Fibroblast of villous mesenchyme (primary cell): ENCODE measurements around the gene TNIK. TPM values are rescaled to one million over a fixed set of nuclear protein-coding genes. Genes with fewer than 3 reads are reported as not detected.

Experiments
- DNase-seq: peaks from one replicate; pipeline ENCODE4 v3.0.0-alpha.2; 2010; ENCODE audit warnings: low read depth
- H3K4me3 ChIP-seq: 2 replicates; pipeline ENCODE4 v1.5.1; 2011; ENCODE audit warnings: low read depth, mild to moderate bottlenecking, low read length
- total RNA-seq: library from RNA; depleted of rRNA; stranded (reverse); fragments of >200 nt; gene quantifications from 2 replicates; pipeline ENCODE4 v1.2.3, GENCODE V29; 2012
- TF ChIP-seq, protein P1 (sequence below): IDR thresholded peaks from 2 replicates; pipeline ENCODE4 v1.5.1; 2012; ENCODE audit warnings: low read depth, mild to moderate bottlenecking, low read length; ENCODE audit not compliant: insufficient read depth

The TNIK gene
- total RNA-seq, 1 donor, result 5.2 TPM

DNA sequence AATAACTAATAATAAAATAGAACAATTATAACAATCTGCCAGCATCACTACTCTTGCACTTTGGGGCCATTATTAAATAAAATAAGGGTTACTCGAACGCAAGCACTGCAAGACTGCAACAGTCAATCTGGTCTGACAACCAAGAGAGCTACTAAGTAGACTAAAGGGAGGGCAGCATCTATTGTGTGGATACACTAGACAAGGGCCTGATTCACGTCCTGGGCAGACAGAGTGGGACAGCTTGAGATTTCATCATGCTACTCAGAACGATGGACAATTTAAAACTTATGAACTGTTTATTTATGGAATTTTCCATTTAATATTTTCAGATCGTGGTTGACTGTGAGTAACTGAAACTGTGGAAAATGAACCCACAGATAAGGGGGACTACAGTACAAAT lies 39.5 kb downstream of the TNIK start:
- DNase-seq, result peak; percentile 28
- H3K4me3 ChIP-seq, result no peak overlapping the region
- TF ChIP-seq, protein P1, sequence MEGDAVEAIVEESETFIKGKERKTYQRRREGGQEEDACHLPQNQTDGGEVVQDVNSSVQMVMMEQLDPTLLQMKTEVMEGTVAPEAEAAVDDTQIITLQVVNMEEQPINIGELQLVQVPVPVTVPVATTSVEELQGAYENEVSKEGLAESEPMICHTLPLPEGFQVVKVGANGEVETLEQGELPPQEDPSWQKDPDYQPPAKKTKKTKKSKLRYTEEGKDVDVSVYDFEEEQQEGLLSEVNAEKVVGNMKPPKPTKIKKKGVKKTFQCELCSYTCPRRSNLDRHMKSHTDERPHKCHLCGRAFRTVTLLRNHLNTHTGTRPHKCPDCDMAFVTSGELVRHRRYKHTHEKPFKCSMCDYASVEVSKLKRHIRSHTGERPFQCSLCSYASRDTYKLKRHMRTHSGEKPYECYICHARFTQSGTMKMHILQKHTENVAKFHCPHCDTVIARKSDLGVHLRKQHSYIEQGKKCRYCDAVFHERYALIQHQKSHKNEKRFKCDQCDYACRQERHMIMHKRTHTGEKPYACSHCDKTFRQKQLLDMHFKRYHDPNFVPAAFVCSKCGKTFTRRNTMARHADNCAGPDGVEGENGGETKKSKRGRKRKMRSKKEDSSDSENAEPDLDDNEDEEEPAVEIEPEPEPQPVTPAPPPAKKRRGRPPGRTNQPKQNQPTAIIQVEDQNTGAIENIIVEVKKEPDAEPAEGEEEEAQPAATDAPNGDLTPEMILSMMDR, result no peak

DNA sequence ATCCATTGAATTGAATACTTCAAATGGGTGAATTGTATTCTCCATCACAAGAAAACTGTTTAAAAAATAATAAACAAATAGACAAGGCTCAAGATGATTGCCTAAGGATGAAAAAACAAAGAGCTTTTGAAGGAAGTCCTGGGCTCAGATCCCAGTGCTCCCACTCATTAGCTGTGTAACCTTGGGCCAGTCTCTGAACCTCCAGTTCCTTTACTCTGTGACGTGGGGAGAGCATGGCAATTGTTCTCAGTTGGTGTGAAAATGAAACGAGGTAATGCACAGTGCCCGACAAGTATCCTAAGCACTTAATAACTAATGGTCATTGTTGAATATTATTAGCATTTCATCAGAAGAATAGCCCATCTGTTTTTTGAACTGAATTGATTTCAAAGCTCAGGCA lies 40.7 kb downstream of the TNIK start:
- DNase-seq, result no peak
- TF ChIP-seq, protein P1, result no peak
- H3K4me3 ChIP-seq, result no peak overlapping the region

DNA sequence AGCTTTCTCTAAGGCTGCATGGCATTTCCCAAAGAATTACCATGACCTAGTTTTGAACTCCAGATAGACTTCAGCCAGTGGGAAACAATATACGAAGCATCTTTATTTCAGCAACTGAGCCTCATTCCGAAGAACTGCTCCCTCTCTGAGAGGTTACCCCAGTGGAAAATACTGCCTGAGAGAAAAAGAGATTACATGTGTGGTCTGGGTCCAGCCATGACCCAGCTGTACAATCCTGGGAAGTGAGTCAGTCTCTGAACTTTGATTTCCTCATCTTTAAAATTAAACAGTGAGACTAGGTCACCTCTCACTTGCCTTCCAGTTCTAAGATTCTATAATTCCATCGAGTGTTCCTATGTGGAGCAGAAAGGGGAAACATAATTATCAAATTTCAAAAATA lies 42.4 kb downstream of the TNIK start:
- H3K4me3 ChIP-seq, result no peak overlapping the region
- TF ChIP-seq, protein P1, result no peak
- DNase-seq, result peak; percentile 94

DNA sequence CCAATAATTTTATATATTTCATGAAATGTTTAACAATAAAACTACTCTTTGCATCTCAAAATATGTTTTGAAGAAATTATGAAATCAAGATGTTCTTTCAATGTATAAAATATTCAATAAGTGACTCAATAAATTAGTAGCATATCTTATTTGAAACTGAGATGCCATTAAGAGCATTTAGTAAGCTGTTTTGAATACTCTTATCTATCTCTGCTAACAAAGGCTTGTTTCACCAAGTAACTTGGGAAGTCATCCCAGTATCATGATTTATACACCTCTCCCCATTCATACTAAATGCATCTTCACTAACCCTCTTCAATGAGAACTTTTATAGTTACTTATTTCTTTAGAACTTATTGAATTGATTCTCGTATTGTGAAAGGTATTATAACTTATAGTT lies 43.1 kb downstream of the TNIK start:
- TF ChIP-seq, protein P1, result no peak
- no peak for DNase-seq
- no peak overlapping the region for H3K4me3 ChIP-seq

DNA sequence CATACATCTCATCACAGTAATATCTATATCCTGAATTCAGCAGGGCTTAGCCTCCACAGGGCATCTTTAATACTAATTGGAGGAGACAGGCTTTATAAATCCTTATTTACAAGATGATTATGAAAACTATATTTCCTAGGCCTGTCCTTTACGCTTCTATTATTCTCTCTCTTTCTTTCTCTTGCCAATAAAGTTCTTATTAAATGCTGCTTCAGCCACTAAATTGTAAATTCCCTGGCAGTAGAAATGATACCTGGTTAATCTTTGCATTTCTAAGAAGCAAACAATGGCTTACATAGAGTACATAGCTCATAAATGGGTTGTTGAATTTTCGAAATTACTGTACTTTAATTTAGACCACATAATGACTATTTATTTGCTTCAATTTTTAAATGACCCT lies 43.5 kb downstream of the TNIK start:
- DNase-seq, result no peak
- no peak overlapping the region for H3K4me3 ChIP-seq
- TF ChIP-seq, protein P1, result no peak

DNA sequence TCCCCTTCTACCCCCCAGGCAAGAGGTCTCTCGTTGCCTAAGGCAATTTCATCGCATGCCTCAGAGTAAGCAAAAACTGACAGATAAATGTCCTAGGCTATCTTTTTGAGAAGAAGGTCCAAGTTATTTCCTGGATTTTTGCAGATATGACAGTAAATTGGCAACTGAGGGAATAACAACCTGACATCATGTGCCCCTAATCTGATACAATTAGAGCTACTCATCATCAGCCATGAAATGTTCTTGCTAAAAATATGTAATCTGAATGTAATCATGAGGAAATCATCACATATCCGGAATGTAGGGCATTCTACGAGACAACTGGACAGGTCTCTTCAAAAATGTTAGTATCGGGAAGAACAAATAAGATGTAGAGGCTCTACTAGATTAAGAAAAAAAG lies 44.1 kb downstream of the TNIK start:
- TF ChIP-seq, protein P1, result no peak
- no peak overlapping the region for H3K4me3 ChIP-seq
- DNase-seq, result no peak

DNA sequence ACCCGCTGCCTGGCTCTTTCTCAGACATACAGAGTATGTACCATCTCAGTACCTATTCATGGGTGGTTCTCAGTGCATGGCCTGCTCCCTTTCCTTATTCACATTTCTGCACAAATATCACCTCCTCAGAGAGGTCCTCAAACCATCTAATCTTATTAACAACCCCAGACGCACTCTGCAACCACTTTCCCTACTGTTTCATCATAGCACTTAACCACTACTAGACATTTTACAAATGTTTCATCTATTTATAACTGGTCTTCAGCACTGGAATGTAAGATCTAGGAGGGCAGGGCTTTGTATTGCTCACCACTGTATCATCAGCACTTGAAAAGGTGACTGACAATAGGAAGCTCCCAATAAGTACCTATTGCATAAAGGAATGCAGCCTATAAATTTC lies 45.1 kb downstream of the TNIK start:
- no peak overlapping the region for H3K4me3 ChIP-seq
- TF ChIP-seq, protein P1, result no peak
- DNase-seq, result peak; percentile 70
